ENCODE data around the gene C5orf34.

GRCh38 chr5:43540746-43541145, 25.8 kb upstream of the C5orf34 start:
- no peak for TF ChIP-seq EZH2 (IDR thresholded peaks at IDR 0.05; ENCODE audit: borderline replicate concordance, low read length)
- TF ChIP-seq CTCF (conservative IDR thresholded peaks at IDR 0.05 in 1 of 2, IDR thresholded peaks at IDR 0.05 in 1 of 2; ENCODE audit: extremely low read depth in 1 of 2, insufficient read depth in 1 of 2, low read depth in 1 of 2, low read length in 2 of 2) = no peak

All from mammary epithelial cell (primary cell).